PFSK-1 (cell line): ENCODE data around the gene RRP1.

Source experiments
- FOXP2 ChIP-seq: optimal IDR thresholded peaks from 2 replicates; pipeline ENCODE3; 2011; ENCODE audit warnings: borderline replicate concordance, control low read depth, inconsistent platforms; ENCODE audit not compliant: insufficient read depth; ENCODE audit errors: extremely low read length, extremely low read depth
- POLR2AphosphoS5 ChIP-seq: IDR thresholded peaks from 2 replicates; pipeline ENCODE4 v1.6.1; 2012; ENCODE audit warnings: low read depth, mild to moderate bottlenecking, control low read depth, low read length, moderate library complexity
- REST ChIP-seq, 2 experiments: IDR thresholded peaks; 2 replicates each; pipeline versions ENCODE4 v1.6.1 to v1.8.0; 2011 to 2012; ENCODE audit warnings: low read depth in 2 of 2, low read length in 2 of 2, control low read depth in 1 of 2, inconsistent platforms in 1 of 2, mild to moderate bottlenecking in 1 of 2, moderate library complexity in 1 of 2; ENCODE audit not compliant: insufficient read depth in 1 of 2
- SIN3A ChIP-seq: IDR thresholded peaks from 2 replicates; pipeline ENCODE4 v1.6.1; 2012; ENCODE audit warnings: mild to moderate bottlenecking, low read length, moderate library complexity, borderline replicate concordance; ENCODE audit not compliant: insufficient read depth
- TAF1 ChIP-seq: IDR thresholded peaks from 2 replicates; pipeline ENCODE4 v1.6.1; 2012; ENCODE audit warnings: low read length, control low read depth, borderline replicate concordance; ENCODE audit not compliant: insufficient read depth

Gene RRP1

GRCh38 chr21:43751955-43752591, 37.3 kb upstream of the RRP1 start:
- TF ChIP-seq SIN3A (no peak), TAF1 (no peak), REST (IDR thresholded peaks at IDR 0.05; ENCODE audit: insufficient read depth in 1 of 2, low read depth in 2 of 2, low read length in 2 of 2) (no peak), FOXP2 (no peak), POLR2AphosphoS5 (no peak)

GRCh38 chr21:43752758-43753438, 36.5 kb upstream of the RRP1 start:
- TF ChIP-seq POLR2AphosphoS5 (no peak), TAF1 (no peak), FOXP2 (no peak), REST (IDR thresholded peaks at IDR 0.05; ENCODE audit: insufficient read depth in 1 of 2, low read depth in 2 of 2, low read length in 2 of 2) (no peak), SIN3A (no peak)

GRCh38 chr21:43753439-43753799, 36.0 kb upstream of the RRP1 start:
- TF ChIP-seq REST (IDR thresholded peaks at IDR 0.05; ENCODE audit: insufficient read depth in 1 of 2, low read depth in 2 of 2, low read length in 2 of 2) (no peak), POLR2AphosphoS5 (no peak), FOXP2 (no peak), SIN3A (no peak), TAF1 (no peak)

- TF ChIP-seq REST (IDR thresholded peaks at IDR 0.05; ENCODE audit: insufficient read depth in 1 of 2, low read depth in 2 of 2, low read length in 2 of 2) (no peak), SIN3A (no peak), TAF1 (no peak), POLR2AphosphoS5 (no peak), FOXP2 (no peak)
These were observed 34.2 kb upstream of the RRP1 start for GRCh38 chr21:43754948-43755781.
